HG03095 (cell line): Measurements from ENCODE around the gene MMD2.
"Not testable (repeated sequence)": the region's sequence is repeated elsewhere in the genome, so short reads cannot be mapped to it uniquely, and the experiment has no call there.

Source experiments
- ATAC-seq: cut with Tn5 transposase; IDR thresholded peaks from one replicate; pipeline ENCODE4 v1.9.1; 2021; ENCODE audit warnings: moderate library complexity; ENCODE audit not compliant: unreplicated experiment

MMD2 gene

GRCh38 chr7:4958477-4959301, at the start of gene MMD2:
MMD2 (minus strand) TSS chr7:4959187; CDS start chr7:4959017, 170 bp downstream.
- no peak for ATAC-seq

- no peak for ATAC-seq
These were observed 46.1 kb upstream of the MMD2 start for GRCh38 chr7:5005066-5005465.

GRCh38 chr7:5001911-5002310, 42.9 kb upstream of the MMD2 start:
- no peak for ATAC-seq

- ATAC-seq: no peak
These were observed 42.0 kb upstream of the MMD2 start for GRCh38 chr7:5001003-5001402.

- no peak for ATAC-seq
These were observed 40.5 kb upstream of the MMD2 start for GRCh38 chr7:4999369-4999950.

GRCh38 chr7:4998910-4999309, 39.9 kb upstream of the MMD2 start:
- ATAC-seq: no peak

GRCh38 chr7:4998244-4998643, 39.3 kb upstream of the MMD2 start:
- ATAC-seq: no peak

GRCh38 chr7:4996696-4997222, 37.8 kb upstream of the MMD2 start:
- no peak for ATAC-seq

GRCh38 chr7:4995429-4995969, 36.5 kb upstream of the MMD2 start:
- ATAC-seq: no peak

GRCh38 chr7:4993471-4993870, 34.5 kb upstream of the MMD2 start:
- no peak for ATAC-seq

GRCh38 chr7:4982741-4983140, 23.8 kb upstream of the MMD2 start:
- peak; percentile 69 for ATAC-seq

- ATAC-seq: not testable (repeated sequence)
These were observed 22.4 kb upstream of the MMD2 start for GRCh38 chr7:4981295-4981890.

GRCh38 chr7:4975626-4976025, 16.6 kb upstream of the MMD2 start:
- ATAC-seq: not testable (repeated sequence)

- ATAC-seq: peak; percentile 94
These were observed 14.8 kb upstream of the MMD2 start for GRCh38 chr7:4973728-4974198.

GRCh38 chr7:4972446-4972845, 13.5 kb upstream of the MMD2 start:
- ATAC-seq: not testable (repeated sequence)

GRCh38 chr7:4965295-4966022, 6.5 kb upstream of the MMD2 start:
- ATAC-seq: no peak

GRCh38 chr7:4964506-4964905, 5.5 kb upstream of the MMD2 start:
- ATAC-seq: no peak

- ATAC-seq: no peak
These were observed 4.1 kb upstream of the MMD2 start for GRCh38 chr7:4962872-4963775.

- ATAC-seq: no peak
These were observed 1.4 kb upstream of the MMD2 start for GRCh38 chr7:4960363-4960762.

GRCh38 chr7:4959893-4960292, 906 bp upstream of the MMD2 start:
- ATAC-seq: no peak
